HUES48 (cell line): ENCODE data around the gene TMEM252.

ENCODE experiments used
- H3K27ac ChIP-seq: one replicate; pipeline ENCODE4 v1.7.0; 2013; ENCODE audit warnings: low read depth, low read length, inconsistent platforms
- H3K27me3 ChIP-seq: 2 replicates; pipeline ENCODE4 v1.6.1; 2013; ENCODE audit warnings: mild to moderate bottlenecking, low read length; ENCODE audit not compliant: control insufficient read depth, insufficient read depth
- H3K36me3 ChIP-seq: 2 replicates; pipeline ENCODE4 v1.6.1; 2013; ENCODE audit warnings: low read length; ENCODE audit not compliant: control insufficient read depth, insufficient read depth
- H3K4me1 ChIP-seq: 2 replicates; pipeline ENCODE4 v1.6.1; 2013; ENCODE audit warnings: mild to moderate bottlenecking, low read length; ENCODE audit not compliant: control insufficient read depth, insufficient read depth
- H3K4me3 ChIP-seq: 2 replicates; pipeline ENCODE4 v1.5.1; 2013; ENCODE audit warnings: mild to moderate bottlenecking, low read depth, low read length
- H3K9ac ChIP-seq: 2 replicates; pipeline ENCODE4 v1.6.1; 2013; ENCODE audit warnings: mild to moderate bottlenecking, low read depth, low read length, moderate library complexity
- H3K9me3 ChIP-seq: 2 replicates; pipeline ENCODE4 v1.6.1; 2013; ENCODE audit warnings: low read length; ENCODE audit not compliant: control insufficient read depth, insufficient read depth

TMEM252 gene

GRCh38 chr9:68509689-68510088 is 31.0 kb downstream of the TMEM252 start:
- no peaks in the 10 kb centered on the region for H3K4me1 ChIP-seq
- H3K36me3 ChIP-seq = no peaks in the 10 kb centered on the region
- no peak overlapping the region for H3K9ac ChIP-seq
- peaks cover 99% of the 10 kb centered on the region for H3K27me3 ChIP-seq
- H3K4me3 ChIP-seq = no peak overlapping the region
- no peaks in the 10 kb centered on the region for H3K9me3 ChIP-seq
- H3K27ac ChIP-seq = peak overlapping the region; percentile 45

GRCh38 chr9:68508547-68508946 is 32.1 kb downstream of the TMEM252 start:
- no peaks in the 10 kb centered on the region for H3K4me1 ChIP-seq

GRCh38 chr9:68507806-68508145 is 32.9 kb downstream of the TMEM252 start:
- H3K36me3 ChIP-seq = no peaks in the 10 kb centered on the region
- no peak overlapping the region for H3K27ac ChIP-seq
- H3K4me1 ChIP-seq = no peaks in the 10 kb centered on the region
- H3K27me3 ChIP-seq = peaks cover 99% of the 10 kb centered on the region
- no peaks in the 10 kb centered on the region for H3K9me3 ChIP-seq
- H3K4me3 ChIP-seq = no peak overlapping the region
- no peak overlapping the region for H3K9ac ChIP-seq

More at GRCh38 chr9:68508547-68508946, 32.1 kb downstream of the TMEM252 start:
- Histone ChIP-seq H3K9me3 (no peaks in the 10 kb centered on the region), H3K27me3 (peaks cover 99% of the 10 kb centered on the region), H3K4me3 (no peak overlapping the region), H3K36me3 (no peaks in the 10 kb centered on the region), H3K27ac (no peak overlapping the region), H3K9ac (no peak overlapping the region)

GRCh38 chr9:68507130-68507805 is 33.4 kb downstream of the TMEM252 start:
- no peak overlapping the region for H3K9ac ChIP-seq
- no peaks in the 10 kb centered on the region for H3K4me1 ChIP-seq
- H3K27me3 ChIP-seq = peaks cover 99% of the 10 kb centered on the region
- no peak overlapping the region for H3K4me3 ChIP-seq
- no peaks in the 10 kb centered on the region for H3K9me3 ChIP-seq
- no peaks in the 10 kb centered on the region for H3K36me3 ChIP-seq
- H3K27ac ChIP-seq = no peak overlapping the region

GRCh38 chr9:68506551-68506950 is 34.1 kb downstream of the TMEM252 start:
- Histone ChIP-seq H3K9me3 (no peaks in the 10 kb centered on the region), H3K36me3 (no peaks in the 10 kb centered on the region), H3K9ac (no peak overlapping the region), H3K27me3 (peaks cover 99% of the 10 kb centered on the region), H3K4me3 (no peak overlapping the region), H3K27ac (no peak overlapping the region), H3K4me1 (no peaks in the 10 kb centered on the region)

GRCh38 chr9:68505681-68506409 is 34.8 kb downstream of the TMEM252 start:
- Histone ChIP-seq H3K9me3 (no peaks in the 10 kb centered on the region), H3K36me3 (no peaks in the 10 kb centered on the region), H3K4me1 (no peaks in the 10 kb centered on the region), H3K9ac (no peak overlapping the region), H3K4me3 (no peak overlapping the region), H3K27me3 (peaks cover 99% of the 10 kb centered on the region), H3K27ac (no peak overlapping the region)

- Histone ChIP-seq H3K36me3 (no peaks in the 10 kb centered on the region), H3K9me3 (no peaks in the 10 kb centered on the region), H3K27ac (no peak overlapping the region), H3K4me1 (no peaks in the 10 kb centered on the region), H3K27me3 (peaks cover 100% of the 10 kb centered on the region), H3K4me3 (no peak overlapping the region), H3K9ac (no peak overlapping the region)
These were observed 38.4 kb downstream of the TMEM252 start for GRCh38 chr9:68502279-68502678.

- Histone ChIP-seq H3K9me3 (no peaks in the 10 kb centered on the region), H3K4me3 (no peak overlapping the region), H3K4me1 (no peaks in the 10 kb centered on the region), H3K36me3 (no peaks in the 10 kb centered on the region), H3K27ac (no peak overlapping the region), H3K9ac (no peak overlapping the region), H3K27me3 (peaks cover 100% of the 10 kb centered on the region)
These were observed 40.0 kb downstream of the TMEM252 start for GRCh38 chr9:68500457-68501381.

GRCh38 chr9:68498816-68499215 is 41.9 kb downstream of the TMEM252 start:
- no peak overlapping the region for H3K27ac ChIP-seq
- H3K9ac ChIP-seq = no peak overlapping the region
- no peak overlapping the region for H3K4me3 ChIP-seq
- no peaks in the 10 kb centered on the region for H3K4me1 ChIP-seq
- H3K36me3 ChIP-seq = no peaks in the 10 kb centered on the region
- no peaks in the 10 kb centered on the region for H3K9me3 ChIP-seq
- peaks cover 100% of the 10 kb centered on the region for H3K27me3 ChIP-seq

GRCh38 chr9:68497629-68498028 is 43.1 kb downstream of the TMEM252 start:
- Histone ChIP-seq H3K9me3 (no peaks in the 10 kb centered on the region), H3K36me3 (no peaks in the 10 kb centered on the region), H3K27ac (no peak overlapping the region), H3K9ac (no peak overlapping the region), H3K4me3 (no peak overlapping the region), H3K4me1 (no peaks in the 10 kb centered on the region), H3K27me3 (peaks cover 100% of the 10 kb centered on the region)

- Histone ChIP-seq H3K9me3 (no peaks in the 10 kb centered on the region), H3K4me1 (no peaks in the 10 kb centered on the region), H3K27me3 (peaks cover 100% of the 10 kb centered on the region), H3K36me3 (no peaks in the 10 kb centered on the region), H3K9ac (no peak overlapping the region), H3K27ac (no peak overlapping the region), H3K4me3 (no peak overlapping the region)
These were observed 44.3 kb downstream of the TMEM252 start for GRCh38 chr9:68496356-68496755.
